Fibroblast of lung (primary cell): ENCODE data around the gene XPR1. TPM values are rescaled to one million over a fixed set of nuclear protein-coding genes. Genes with fewer than 3 reads are reported as not detected.
A peak's percentile ranks its signal among the peaks of the same experiment; 100 is the strongest.

ENCODE experiments used
- DNase-seq, 2 donors: peaks; one replicate each; pipeline versions ENCODE4 v3.0.0 to v3.0.0-alpha.2; 2010; ENCODE audit warnings: low read depth in 2 of 2
- H2AFZ ChIP-seq: 2 replicates; pipeline ENCODE4 v1.5.1; 2012; ENCODE audit warnings: low read length, control low read depth, inconsistent platforms
- H3K27ac ChIP-seq: 2 replicates; pipeline ENCODE4 v1.5.1; 2011; ENCODE audit warnings: low read length, control low read depth; ENCODE audit not compliant: insufficient read depth
- H3K27me3 ChIP-seq: 2 replicates; pipeline ENCODE4 v1.5.1; 2011; ENCODE audit warnings: mild to moderate bottlenecking, low read length; ENCODE audit not compliant: control insufficient read depth, insufficient read depth
- H3K36me3 ChIP-seq: 2 replicates; pipeline ENCODE4 v1.5.1; 2011; ENCODE audit warnings: low read length; ENCODE audit not compliant: control insufficient read depth, insufficient read depth
- H3K4me1 ChIP-seq: 2 replicates; pipeline ENCODE4 v1.5.1; 2011; ENCODE audit warnings: low read length; ENCODE audit not compliant: control insufficient read depth, insufficient read depth; ENCODE audit errors: extremely low read depth
- H3K4me2 ChIP-seq: 2 replicates; pipeline ENCODE4 v1.5.1; 2011; ENCODE audit warnings: low read length, control low read depth; ENCODE audit not compliant: insufficient read depth; ENCODE audit errors: extremely low read depth
- H3K4me3 ChIP-seq, 4 experiments: fragments of 200-600 bp in 1 of 4; sonication (generic) in 1 of 4; replicated peaks in 1 of 4; 2 replicates each; pipeline ENCODE4 v1.5.1; 2011 to 2016; ENCODE audit warnings: low read length in 4 of 4, low read depth in 3 of 4, mild to moderate bottlenecking in 3 of 4, control low read depth in 2 of 4, inconsistent platforms in 1 of 4, mixed read lengths in 1 of 4; ENCODE audit not compliant: insufficient read depth in 1 of 4; ENCODE audit errors: control extremely low read depth in 1 of 4
- H3K79me2 ChIP-seq: 2 replicates; pipeline ENCODE4 v1.5.1; 2012; ENCODE audit warnings: mild to moderate bottlenecking, low read length, inconsistent platforms; ENCODE audit not compliant: control insufficient read depth, insufficient read depth
- H3K9ac ChIP-seq: 2 replicates; pipeline ENCODE4 v1.5.1; 2011; ENCODE audit warnings: mild to moderate bottlenecking, low read length, control low read depth; ENCODE audit not compliant: insufficient read depth
- H3K9me3 ChIP-seq: 2 replicates; pipeline ENCODE4 v1.5.1; 2012; ENCODE audit warnings: low read depth, low read length; ENCODE audit not compliant: control insufficient read depth, insufficient read depth
- H4K20me1 ChIP-seq: 2 replicates; pipeline ENCODE4 v1.5.1; 2011; ENCODE audit warnings: low read length; ENCODE audit not compliant: control insufficient read depth, insufficient read depth; ENCODE audit errors: extremely low read depth
- EZH2 ChIP-seq: IDR thresholded peaks from 2 replicates; pipeline ENCODE4 v1.5.1; 2012; ENCODE audit warnings: low read length, control low read depth, mild to moderate bottlenecking; ENCODE audit errors: missing control alignments
- polyA plus RNA-seq, 2 donors: library from polyadenylated mRNA; depleted of rRNA in 1 of 2; stranded (reverse) in 1 of 2; unstranded in 1 of 2; fragments of >200 nt; gene quantifications; 2 replicates each; pipeline ENCODE4 v1.2.1, GENCODE V29; 2011 to 2012; ENCODE audit warnings: missing spikeins in 1 of 2
- total RNA-seq: library from RNA; depleted of rRNA; stranded (reverse); fragments of >200 nt; gene quantifications from 2 replicates; pipeline ENCODE4 v1.2.1, GENCODE V29; 2014
- TF ChIP-seq, protein P1 (sequence below), 2 donors: IDR thresholded peaks in 1 of 2; conservative IDR thresholded peaks in 1 of 2; 1 replicate in 1 of 2; 2 replicates in 1 of 2; pipeline ENCODE4 v1.5.1; 2011 to 2012; ENCODE audit warnings: low read length in 2 of 2, control low read depth in 1 of 2, inconsistent platforms in 1 of 2, low read depth in 1 of 2, mild to moderate bottlenecking in 1 of 2

The XPR1 gene
- total and polyA plus RNA-seq, 2 donors (not counting 1 experiment from before 2014, with no cell fraction given): 18.4 to 31.5 TPM

DNA sequence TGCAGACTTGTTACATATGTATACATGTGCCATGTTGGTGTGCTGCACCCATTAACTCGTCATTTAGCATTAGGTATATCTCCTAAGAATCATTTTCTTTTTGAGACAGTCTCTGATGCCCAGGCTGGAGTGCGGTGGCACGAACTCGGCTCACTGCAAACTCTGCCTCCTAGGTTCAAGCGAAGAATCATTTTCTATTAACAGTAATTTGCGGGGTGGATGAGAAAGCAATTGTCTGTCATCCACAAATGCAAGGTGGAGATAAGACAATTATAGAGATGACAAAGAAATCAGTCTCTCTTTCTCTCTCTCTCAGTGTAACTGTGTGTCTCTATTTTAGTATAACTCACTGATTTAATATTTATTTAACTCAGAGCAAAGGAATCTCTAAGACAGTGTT is 149.9 kb downstream of the XPR1 start:
- TF ChIP-seq EZH2: no peak
- TF ChIP-seq, protein P1, sequence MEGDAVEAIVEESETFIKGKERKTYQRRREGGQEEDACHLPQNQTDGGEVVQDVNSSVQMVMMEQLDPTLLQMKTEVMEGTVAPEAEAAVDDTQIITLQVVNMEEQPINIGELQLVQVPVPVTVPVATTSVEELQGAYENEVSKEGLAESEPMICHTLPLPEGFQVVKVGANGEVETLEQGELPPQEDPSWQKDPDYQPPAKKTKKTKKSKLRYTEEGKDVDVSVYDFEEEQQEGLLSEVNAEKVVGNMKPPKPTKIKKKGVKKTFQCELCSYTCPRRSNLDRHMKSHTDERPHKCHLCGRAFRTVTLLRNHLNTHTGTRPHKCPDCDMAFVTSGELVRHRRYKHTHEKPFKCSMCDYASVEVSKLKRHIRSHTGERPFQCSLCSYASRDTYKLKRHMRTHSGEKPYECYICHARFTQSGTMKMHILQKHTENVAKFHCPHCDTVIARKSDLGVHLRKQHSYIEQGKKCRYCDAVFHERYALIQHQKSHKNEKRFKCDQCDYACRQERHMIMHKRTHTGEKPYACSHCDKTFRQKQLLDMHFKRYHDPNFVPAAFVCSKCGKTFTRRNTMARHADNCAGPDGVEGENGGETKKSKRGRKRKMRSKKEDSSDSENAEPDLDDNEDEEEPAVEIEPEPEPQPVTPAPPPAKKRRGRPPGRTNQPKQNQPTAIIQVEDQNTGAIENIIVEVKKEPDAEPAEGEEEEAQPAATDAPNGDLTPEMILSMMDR (conservative IDR thresholded peaks at IDR 0.05 in 1 of 2, IDR thresholded peaks at IDR 0.05 in 1 of 2; ENCODE audit: low read depth in 1 of 2, low read length in 2 of 2): no peak
- no peaks in the 10 kb centered on the region for H3K36me3 ChIP-seq
- no peaks in the 10 kb centered on the region for H4K20me1 ChIP-seq
- peaks cover 2% of the 10 kb centered on the region for H3K4me1 ChIP-seq
- H3K27ac ChIP-seq: no peak overlapping the region
- no peak overlapping the region for H2AFZ ChIP-seq
- H3K27me3 ChIP-seq: no peaks in the 10 kb centered on the region
- no peak for DNase-seq
- no peaks in the 10 kb centered on the region for H3K9me3 ChIP-seq
- no peaks in the 10 kb centered on the region for H3K79me2 ChIP-seq
- H3K4me3 ChIP-seq: no peak overlapping the region
- no peak overlapping the region for H3K9ac ChIP-seq
- no peak overlapping the region for H3K4me2 ChIP-seq

DNA sequence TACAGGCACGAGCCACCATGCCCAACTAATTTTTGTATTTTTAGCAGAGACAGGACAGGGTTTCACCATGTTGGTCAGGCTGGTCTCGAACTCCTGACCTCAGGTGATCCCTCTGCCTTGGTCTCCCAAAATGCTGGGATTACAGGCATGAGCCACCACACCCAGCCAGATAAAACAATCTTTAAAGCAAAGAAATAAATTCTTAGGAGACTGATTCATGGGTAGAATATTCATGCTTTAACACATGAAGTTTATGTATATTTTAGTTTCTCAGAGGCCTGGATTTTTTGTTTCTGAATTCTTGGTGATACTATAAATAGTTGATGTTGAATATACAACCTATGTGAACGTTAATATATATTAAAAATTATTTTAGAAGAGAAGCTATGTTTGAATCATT is 153.5 kb downstream of the XPR1 start:
- H3K36me3 ChIP-seq: no peaks in the 10 kb centered on the region
- TF ChIP-seq, protein P1 (conservative IDR thresholded peaks at IDR 0.05 in 1 of 2, IDR thresholded peaks at IDR 0.05 in 1 of 2; ENCODE audit: low read depth in 1 of 2, low read length in 2 of 2): no peak
- TF ChIP-seq EZH2: no peak
- DNase-seq: peak in 1 of 2 donors; percentile 9
- no peaks in the 10 kb centered on the region for H3K27me3 ChIP-seq
- H3K4me1 ChIP-seq: peaks cover 2% of the 10 kb centered on the region
- H3K9ac ChIP-seq: no peak overlapping the region
- no peaks in the 10 kb centered on the region for H4K20me1 ChIP-seq
- H3K4me3 ChIP-seq: no peak overlapping the region
- no peak overlapping the region for H3K27ac ChIP-seq
- no peaks in the 10 kb centered on the region for H3K79me2 ChIP-seq
- no peaks in the 10 kb centered on the region for H3K9me3 ChIP-seq
- H3K4me2 ChIP-seq: no peak overlapping the region
- H2AFZ ChIP-seq: no peak overlapping the region

DNA sequence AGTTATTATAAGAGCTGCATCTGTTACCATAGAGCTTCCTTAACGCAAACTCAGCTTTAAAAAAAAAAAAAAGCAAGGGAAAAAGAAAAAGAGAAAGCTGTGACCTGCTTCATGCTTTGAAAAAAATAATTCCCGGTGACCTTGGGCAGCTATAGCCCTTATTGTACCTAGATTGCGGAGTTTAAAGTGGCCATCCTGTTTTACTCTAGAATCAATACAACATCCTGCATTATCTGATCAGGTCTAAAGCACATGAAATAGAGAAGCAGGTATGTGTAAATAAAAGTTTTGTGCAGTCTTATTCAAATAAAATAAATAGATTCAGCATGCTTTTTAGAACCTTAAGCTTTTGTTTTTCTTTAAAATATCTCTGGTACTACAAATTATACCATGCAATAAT is 154.1 kb downstream of the XPR1 start:
- Histone ChIP-seq H3K27me3 (no peaks in the 10 kb centered on the region), H4K20me1 (no peaks in the 10 kb centered on the region), H2AFZ (no peak overlapping the region), H3K79me2 (no peaks in the 10 kb centered on the region), H3K27ac (no peak overlapping the region), H3K9me3 (no peaks in the 10 kb centered on the region), H3K4me3 (no peak overlapping the region), H3K4me1 (peaks cover 2% of the 10 kb centered on the region), H3K4me2 (no peak overlapping the region), H3K9ac (no peak overlapping the region), H3K36me3 (no peaks in the 10 kb centered on the region)
- no peak for DNase-seq
- TF ChIP-seq EZH2: no peak
- TF ChIP-seq, protein P1 (conservative IDR thresholded peaks at IDR 0.05 in 1 of 2, IDR thresholded peaks at IDR 0.05 in 1 of 2; ENCODE audit: low read depth in 1 of 2, low read length in 2 of 2): no peak
